Stimulated activated memory B cell treated with anti-CD40 and anti-IgM and Interleukin-4, amounts not matched to agents 10 μg/mL and 1 μg/mL and 100 μg/mL, for 72 hours (primary cell): ENCODE results near the gene DVL3.
"Not testable (repeated sequence)": the region's sequence is repeated elsewhere in the genome, so short reads cannot be mapped to it uniquely, and the experiment has no call there.

Experiments used
- ATAC-seq: fragments of 150-1000 bp; cut with Tn5 transposase; 2 replicates; pipeline ENCODE4 v1.10.0; 2021
- H3K27ac Mint-ChIP-seq: one replicate; pipeline ENCODE4 v1.8.0; 2022; ENCODE audit warnings: mild to moderate bottlenecking, mixed read lengths
- H3K27me3 Mint-ChIP-seq: one replicate; pipeline ENCODE4 v1.8.0; 2022; ENCODE audit warnings: mixed read lengths
- H3K36me3 Mint-ChIP-seq: one replicate; pipeline ENCODE4 v1.8.0; 2022; ENCODE audit warnings: mixed read lengths
- H3K4me1 Mint-ChIP-seq: one replicate; pipeline ENCODE4 v1.8.0; 2022; ENCODE audit warnings: mixed read lengths
- H3K4me3 Mint-ChIP-seq: one replicate; pipeline ENCODE4 v1.8.0; 2022; ENCODE audit warnings: mild to moderate bottlenecking, moderate library complexity, mixed read lengths
- H3K9me3 Mint-ChIP-seq: one replicate; pipeline ENCODE4 v1.8.0; 2022; ENCODE audit warnings: mixed read lengths

The DVL3 gene

GRCh38 chr3:184144505-184144904 is 10.7 kb upstream of the DVL3 start:
- peaks cover 38% of the 10 kb centered on the region for H3K36me3 Mint-ChIP-seq
- ATAC-seq: no peak
- peaks cover 20% of the 10 kb centered on the region for H3K4me1 Mint-ChIP-seq
- H3K9me3 Mint-ChIP-seq: no peaks in the 10 kb centered on the region
- H3K27me3 Mint-ChIP-seq: no peaks in the 10 kb centered on the region
- no peak overlapping the region for H3K27ac Mint-ChIP-seq
- H3K4me3 Mint-ChIP-seq: no peak overlapping the region

GRCh38 chr3:184145111-184145524 is 10.1 kb upstream of the DVL3 start:
- ATAC-seq: peak; percentile 65
- no peaks in the 10 kb centered on the region for H3K27me3 Mint-ChIP-seq
- peaks cover 20% of the 10 kb centered on the region for H3K4me1 Mint-ChIP-seq
- no peak overlapping the region for H3K4me3 Mint-ChIP-seq
- no peak overlapping the region for H3K27ac Mint-ChIP-seq
- no peaks in the 10 kb centered on the region for H3K9me3 Mint-ChIP-seq
- peaks cover 34% of the 10 kb centered on the region for H3K36me3 Mint-ChIP-seq

GRCh38 chr3:184145751-184146270 is 9.4 kb upstream of the DVL3 start:
- H3K36me3 Mint-ChIP-seq: peaks cover 27% of the 10 kb centered on the region

GRCh38 chr3:184148076-184148475 is 7.1 kb upstream of the DVL3 start:
- Mint-ChIP-seq H3K9me3 (no peaks in the 10 kb centered on the region), H3K4me3 (no peak overlapping the region), H3K4me1 (peaks cover 14% of the 10 kb centered on the region), H3K36me3 (peaks cover 5% of the 10 kb centered on the region), H3K27ac (no peak overlapping the region), H3K27me3 (no peaks in the 10 kb centered on the region)
- no peak for ATAC-seq

More at GRCh38 chr3:184145751-184146270, 9.4 kb upstream of the DVL3 start:
- ATAC-seq: no peak
- H3K9me3 Mint-ChIP-seq: no peaks in the 10 kb centered on the region
- H3K4me1 Mint-ChIP-seq: peaks cover 20% of the 10 kb centered on the region
- H3K27me3 Mint-ChIP-seq: no peaks in the 10 kb centered on the region
- H3K27ac Mint-ChIP-seq: no peak overlapping the region
- H3K4me3 Mint-ChIP-seq: no peak overlapping the region

GRCh38 chr3:184149123-184149522 is 6.1 kb upstream of the DVL3 start:
- Mint-ChIP-seq H3K27me3 (no peaks in the 10 kb centered on the region), H3K4me1 (peaks cover 9% of the 10 kb centered on the region), H3K36me3 (no peaks in the 10 kb centered on the region), H3K27ac (no peak overlapping the region), H3K9me3 (no peaks in the 10 kb centered on the region), H3K4me3 (no peak overlapping the region)
- ATAC-seq: no peak

GRCh38 chr3:184149770-184150169 is 5.4 kb upstream of the DVL3 start:
- not testable (repeated sequence) for ATAC-seq, H3K4me1 Mint-ChIP-seq, H3K27ac Mint-ChIP-seq, H3K27me3 Mint-ChIP-seq, H3K9me3 Mint-ChIP-seq, H3K36me3 Mint-ChIP-seq, H3K4me3 Mint-ChIP-seq

GRCh38 chr3:184155644-184156521 is 706 bp downstream of the DVL3 start:
- Mint-ChIP-seq H3K36me3 (peaks cover 5% of the 10 kb centered on the region), H3K27ac (peak overlapping the region; percentile 82), H3K4me1 (peaks cover 35% of the 10 kb centered on the region), H3K27me3 (no peaks in the 10 kb centered on the region), H3K9me3 (no peaks in the 10 kb centered on the region), H3K4me3 (peak overlapping the region; percentile 99)
- peak; percentile 76 for ATAC-seq

- Mint-ChIP-seq H3K36me3 (peaks cover 8% of the 10 kb centered on the region), H3K27ac (peak overlapping the region; percentile 82), H3K4me1 (peaks cover 39% of the 10 kb centered on the region), H3K4me3 (peak overlapping the region; percentile 99), H3K27me3 (no peaks in the 10 kb centered on the region), H3K9me3 (no peaks in the 10 kb centered on the region)
- no peak for ATAC-seq
These were observed 1.4 kb downstream of the DVL3 start for GRCh38 chr3:184156522-184156955.

GRCh38 chr3:184157206-184157605 is 2.0 kb downstream of the DVL3 start:
- peaks cover 41% of the 10 kb centered on the region for H3K4me1 Mint-ChIP-seq

GRCh38 chr3:184158404-184158803 is 3.2 kb downstream of the DVL3 start:
- peaks cover 21% of the 10 kb centered on the region for H3K36me3 Mint-ChIP-seq
- no peak overlapping the region for H3K27ac Mint-ChIP-seq
- H3K4me1 Mint-ChIP-seq: peaks cover 41% of the 10 kb centered on the region
- no peak for ATAC-seq
- H3K4me3 Mint-ChIP-seq: no peak overlapping the region
- no peaks in the 10 kb centered on the region for H3K27me3 Mint-ChIP-seq
- no peaks in the 10 kb centered on the region for H3K9me3 Mint-ChIP-seq

More at GRCh38 chr3:184157206-184157605, 2.0 kb downstream of the DVL3 start:
- H3K27me3 Mint-ChIP-seq: no peaks in the 10 kb centered on the region
- H3K4me3 Mint-ChIP-seq: peak overlapping the region; percentile 99
- H3K27ac Mint-ChIP-seq: peak overlapping the region; percentile 82
- H3K36me3 Mint-ChIP-seq: peaks cover 11% of the 10 kb centered on the region
- no peak for ATAC-seq
- H3K9me3 Mint-ChIP-seq: no peaks in the 10 kb centered on the region

- Mint-ChIP-seq H3K4me3 (no peak overlapping the region), H3K4me1 (peaks cover 41% of the 10 kb centered on the region), H3K27me3 (no peaks in the 10 kb centered on the region), H3K27ac (no peak overlapping the region), H3K36me3 (peaks cover 36% of the 10 kb centered on the region), H3K9me3 (no peaks in the 10 kb centered on the region)
- ATAC-seq: no peak
These were observed 5.3 kb downstream of the DVL3 start for GRCh38 chr3:184160456-184160855.

GRCh38 chr3:184162571-184163070 is 7.4 kb downstream of the DVL3 start:
- not testable (repeated sequence) for H3K9me3 Mint-ChIP-seq, H3K27me3 Mint-ChIP-seq, ATAC-seq, H3K4me3 Mint-ChIP-seq, H3K27ac Mint-ChIP-seq
- Mint-ChIP-seq H3K36me3 (peaks cover 55% of the 10 kb centered on the region), H3K4me1 (peaks cover 22% of the 10 kb centered on the region)

GRCh38 chr3:184164648-184165330 is 9.6 kb downstream of the DVL3 start:
- no peak overlapping the region for H3K4me3 Mint-ChIP-seq
- ATAC-seq: no peak
- H3K27ac Mint-ChIP-seq: no peak overlapping the region
- no peaks in the 10 kb centered on the region for H3K27me3 Mint-ChIP-seq
- H3K9me3 Mint-ChIP-seq: no peaks in the 10 kb centered on the region
- H3K4me1 Mint-ChIP-seq: peaks cover 17% of the 10 kb centered on the region
- peaks cover 71% of the 10 kb centered on the region for H3K36me3 Mint-ChIP-seq

GRCh38 chr3:184165543-184165942 is 10.4 kb downstream of the DVL3 start:
- H3K36me3 Mint-ChIP-seq: peaks cover 66% of the 10 kb centered on the region
- H3K27ac Mint-ChIP-seq: no peak overlapping the region

GRCh38 chr3:184166671-184167070 is 11.5 kb downstream of the DVL3 start:
- no peak overlapping the region for H3K4me3 Mint-ChIP-seq
- no peaks in the 10 kb centered on the region for H3K9me3 Mint-ChIP-seq
- no peaks in the 10 kb centered on the region for H3K27me3 Mint-ChIP-seq
- peaks cover 9% of the 10 kb centered on the region for H3K4me1 Mint-ChIP-seq
- H3K36me3 Mint-ChIP-seq: peaks cover 72% of the 10 kb centered on the region
- no peak overlapping the region for H3K27ac Mint-ChIP-seq
- no peak for ATAC-seq

More at GRCh38 chr3:184165543-184165942, 10.4 kb downstream of the DVL3 start:
- Mint-ChIP-seq H3K27me3 (no peaks in the 10 kb centered on the region), H3K4me3 (no peak overlapping the region), H3K4me1 (peaks cover 10% of the 10 kb centered on the region), H3K9me3 (no peaks in the 10 kb centered on the region)
- no peak for ATAC-seq
